GM06990 (cell line): ENCODE measurements around the gene SHROOM2.

Experiments used
- DNase-seq: peaks from one replicate; pipeline ENCODE4 v3.0.0-alpha.2; 2011; ENCODE audit not compliant: insufficient read length; ENCODE audit errors: extremely low read depth
- H3K27me3 ChIP-seq: replicated peaks from 2 replicates; pipeline ENCODE4 v1.6.0; 2011; ENCODE audit warnings: low read length; ENCODE audit not compliant: control insufficient read depth, insufficient read depth
- H3K36me3 ChIP-seq: 2 replicates; pipeline ENCODE4 v1.5.1; 2011; ENCODE audit warnings: low read length; ENCODE audit not compliant: control insufficient read depth, insufficient read depth
- H3K4me3 ChIP-seq: replicated peaks from 2 replicates; pipeline ENCODE4 v1.5.1; 2011; ENCODE audit warnings: low read depth, mild to moderate bottlenecking, control low read depth, low read length
- TF ChIP-seq, protein P1 (sequence below): IDR thresholded peaks from 2 replicates; pipeline ENCODE4 v1.5.1; 2011; ENCODE audit warnings: low read length, control low read depth, mild to moderate bottlenecking, inconsistent platforms; ENCODE audit not compliant: insufficient read depth, poor library complexity, severe bottlenecking

Gene SHROOM2

DNA sequence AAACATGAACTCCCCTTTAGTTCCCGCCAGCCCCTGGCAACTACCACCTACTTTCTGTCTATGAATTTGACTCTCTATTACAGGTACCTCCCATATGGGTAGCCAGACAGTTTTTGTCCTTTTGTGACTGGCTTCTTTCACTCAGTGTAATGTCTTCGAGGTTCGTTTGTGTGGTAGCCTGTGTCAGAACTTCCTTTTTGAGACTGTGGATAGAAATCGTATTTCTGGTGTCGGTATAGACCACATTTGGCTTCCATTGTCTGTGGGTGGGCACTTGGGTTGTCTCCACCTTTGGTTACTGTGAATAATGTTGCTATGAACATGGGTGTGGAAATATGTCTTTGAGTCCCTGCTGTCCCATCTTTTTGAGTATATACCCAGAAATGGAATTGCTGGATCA lies 175.5 kb downstream of the SHROOM2 start:
- DNase-seq = no peak
- Histone ChIP-seq H3K27me3 (no peaks in the 10 kb centered on the region), H3K4me3 (no peak overlapping the region), H3K36me3 (no peaks in the 10 kb centered on the region)
- TF ChIP-seq, protein P1, sequence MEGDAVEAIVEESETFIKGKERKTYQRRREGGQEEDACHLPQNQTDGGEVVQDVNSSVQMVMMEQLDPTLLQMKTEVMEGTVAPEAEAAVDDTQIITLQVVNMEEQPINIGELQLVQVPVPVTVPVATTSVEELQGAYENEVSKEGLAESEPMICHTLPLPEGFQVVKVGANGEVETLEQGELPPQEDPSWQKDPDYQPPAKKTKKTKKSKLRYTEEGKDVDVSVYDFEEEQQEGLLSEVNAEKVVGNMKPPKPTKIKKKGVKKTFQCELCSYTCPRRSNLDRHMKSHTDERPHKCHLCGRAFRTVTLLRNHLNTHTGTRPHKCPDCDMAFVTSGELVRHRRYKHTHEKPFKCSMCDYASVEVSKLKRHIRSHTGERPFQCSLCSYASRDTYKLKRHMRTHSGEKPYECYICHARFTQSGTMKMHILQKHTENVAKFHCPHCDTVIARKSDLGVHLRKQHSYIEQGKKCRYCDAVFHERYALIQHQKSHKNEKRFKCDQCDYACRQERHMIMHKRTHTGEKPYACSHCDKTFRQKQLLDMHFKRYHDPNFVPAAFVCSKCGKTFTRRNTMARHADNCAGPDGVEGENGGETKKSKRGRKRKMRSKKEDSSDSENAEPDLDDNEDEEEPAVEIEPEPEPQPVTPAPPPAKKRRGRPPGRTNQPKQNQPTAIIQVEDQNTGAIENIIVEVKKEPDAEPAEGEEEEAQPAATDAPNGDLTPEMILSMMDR = no peak

GRCh38 chrX:9966775-9967408 lies 180.7 kb downstream of the SHROOM2 start, which contains the start of gene CLDN34:
CLDN34 (plus strand) TSS chrX:9967358; CDS start chrX:9967358, 0 bp downstream.
- no peak for DNase-seq
- no peak within 1 kb of the TSS for H3K4me3 ChIP-seq

GRCh38 chrX:9977635-9978034 lies 191.4 kb downstream of the SHROOM2 start:
- no peaks in the 10 kb centered on the region for H3K36me3 ChIP-seq
- no peak overlapping the region for H3K4me3 ChIP-seq
- DNase-seq = no peak
- no peaks in the 10 kb centered on the region for H3K27me3 ChIP-seq
- TF ChIP-seq, protein P1 = no peak

More at GRCh38 chrX:9966775-9967408, 180.7 kb downstream of the SHROOM2 start, which contains the start of gene CLDN34:
- no peaks in the 10 kb centered on the region for H3K27me3 ChIP-seq
- TF ChIP-seq, protein P1 = no peak
- no peaks in the 10 kb centered on the region for H3K36me3 ChIP-seq

DNA sequence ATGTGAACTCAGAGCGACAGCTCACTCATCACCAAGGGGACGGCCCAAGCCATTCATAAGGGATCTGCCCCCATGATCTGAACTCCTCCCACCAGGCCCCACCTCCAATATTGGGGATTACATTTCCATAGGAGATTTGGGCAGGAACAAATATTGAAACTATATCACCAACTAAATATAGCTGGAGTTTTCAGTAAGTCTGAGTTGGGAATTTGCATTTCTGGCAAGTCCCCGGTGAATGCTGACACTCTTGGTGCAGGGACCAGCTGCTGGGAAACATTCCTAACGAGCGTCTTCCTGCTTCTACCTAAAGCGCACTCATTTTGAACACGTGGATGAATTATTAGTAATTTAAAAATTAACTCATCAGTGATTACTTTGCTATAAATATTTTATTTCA lies 194.2 kb downstream of the SHROOM2 start:
- no peak for DNase-seq
- Histone ChIP-seq H3K4me3 (no peak overlapping the region), H3K36me3 (no peaks in the 10 kb centered on the region), H3K27me3 (no peaks in the 10 kb centered on the region; the same call in 1 of the 2 replicates)
- TF ChIP-seq, protein P1 = no peak

DNA sequence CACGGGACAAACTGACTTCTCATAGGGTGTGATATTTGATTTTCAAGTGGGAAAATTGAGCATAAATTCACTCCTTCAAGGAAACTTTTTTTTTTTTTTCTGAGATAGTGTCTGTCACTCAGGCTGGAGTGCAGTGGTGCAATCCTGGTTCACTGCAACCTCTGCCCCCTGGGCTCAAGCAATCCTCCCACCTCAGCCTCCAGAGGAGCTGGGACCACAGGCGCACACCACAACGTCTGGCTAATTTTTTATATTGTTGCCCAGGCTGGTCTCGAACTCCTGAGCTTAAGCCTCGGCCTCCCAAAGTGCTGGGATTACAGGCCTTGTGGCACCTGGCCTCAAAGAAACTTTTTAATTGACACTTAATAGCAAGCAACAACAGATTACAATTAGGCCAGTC lies 194.7 kb downstream of the SHROOM2 start:
- no peaks in the 10 kb centered on the region; the same call in 1 of the 2 replicates for H3K27me3 ChIP-seq
- no peaks in the 10 kb centered on the region for H3K36me3 ChIP-seq
- TF ChIP-seq, protein P1 = no peak
- no peak overlapping the region for H3K4me3 ChIP-seq
- no peak for DNase-seq
